ENCODE results near the gene CDC42.

DNA sequence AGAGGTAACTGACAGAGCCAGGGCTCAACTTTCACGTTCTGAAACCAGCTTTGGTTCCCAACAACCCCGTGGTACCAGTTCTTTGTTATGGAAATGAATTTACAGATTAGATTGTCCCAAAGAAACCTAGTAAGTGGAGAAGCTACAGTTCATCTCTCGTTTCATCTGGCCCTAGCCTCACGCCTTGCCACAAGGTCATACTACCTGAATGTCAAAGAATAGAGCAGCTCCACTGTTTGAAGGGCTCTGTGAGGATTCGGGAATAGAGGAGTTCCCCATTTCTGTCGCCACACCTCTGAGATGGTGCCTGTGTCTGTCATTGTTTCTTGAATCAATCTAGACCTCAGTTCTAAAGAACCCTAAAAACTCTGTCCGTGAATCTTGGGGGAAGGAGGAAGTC lies 15.0 kb upstream of the CDC42 start:
- TF ChIP-seq CTCF (IDR thresholded peaks at IDR 0.05) (no peak), NFYB (CRISPR knock-in tag; conservative IDR thresholded peaks at IDR 0.05; ENCODE audit: low read depth) (no peak), ATF2 (CRISPR knock-in tag; IDR thresholded peaks at IDR 0.05; ENCODE audit: borderline replicate concordance, low read depth) (no peak), TP53 (CRISPR knock-in tag; IDR thresholded peaks at IDR 0.05) (no peak), ZNF423 (CRISPR knock-in tag; IDR thresholded peaks at IDR 0.05) (no peak), FOXP1 (CRISPR knock-in tag; IDR thresholded peaks at IDR 0.05; ENCODE audit: borderline replicate concordance) (no peak), TEAD4 (CRISPR knock-in tag; IDR thresholded peaks at IDR 0.05) (no peak), EMX1 (CRISPR knock-in tag; IDR thresholded peaks at IDR 0.05) (no peak)
- TF ChIP-seq, protein P1, sequence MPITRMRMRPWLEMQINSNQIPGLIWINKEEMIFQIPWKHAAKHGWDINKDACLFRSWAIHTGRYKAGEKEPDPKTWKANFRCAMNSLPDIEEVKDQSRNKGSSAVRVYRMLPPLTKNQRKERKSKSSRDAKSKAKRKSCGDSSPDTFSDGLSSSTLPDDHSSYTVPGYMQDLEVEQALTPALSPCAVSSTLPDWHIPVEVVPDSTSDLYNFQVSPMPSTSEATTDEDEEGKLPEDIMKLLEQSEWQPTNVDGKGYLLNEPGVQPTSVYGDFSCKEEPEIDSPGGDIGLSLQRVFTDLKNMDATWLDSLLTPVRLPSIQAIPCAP (CRISPR knock-in tag; IDR thresholded peaks at IDR 0.05): no peak
